ENCODE data around the gene PRCD. TPM values are rescaled to one million over a fixed set of nuclear protein-coding genes. Genes with fewer than 3 reads are reported as not detected.

The PRCD gene, protein sequence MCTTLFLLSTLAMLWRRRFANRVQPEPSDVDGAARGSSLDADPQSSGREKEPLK
- 1 to 10 TPM in 1 of 5 donors, under 1 TPM in 1, not detected in 3; 0.72 to 5.7 TPM for total RNA-seq
- 10 to 100 TPM in 1 of 3 donors, 1 to 10 TPM in 2; 3.6 to 12.2 (median 4.2) TPM for polyA plus RNA-seq
- long read RNA-seq, donor 1, partial matches to known transcripts = 15 of 21 reads
- long read RNA-seq, donor 1, other reads (novel, unspliced or antisense) = 6 of 21 reads
- long read RNA-seq, donor 2 = 0 reads
- long read RNA-seq, donor 3 = 0 reads
- long read RNA-seq, donor 4 = 0 reads
- long read RNA-seq, donor 5 = 0 reads
- long read RNA-seq, donor 6, partial matches to known transcripts = 30 of 30 reads
- long read RNA-seq, donor 6, other reads (novel, unspliced or antisense) = 0 of 30 reads
- long read RNA-seq, donor 7, partial matches to known transcripts = 0 of 12 reads
- long read RNA-seq, donor 7, other reads (novel, unspliced or antisense) = 11 of 12 reads
- long read RNA-seq, donor 8 = 0 reads
- long read RNA-seq, donor 9 = 0 reads
- long read RNA-seq, donor 10 = 0 reads

DNA sequence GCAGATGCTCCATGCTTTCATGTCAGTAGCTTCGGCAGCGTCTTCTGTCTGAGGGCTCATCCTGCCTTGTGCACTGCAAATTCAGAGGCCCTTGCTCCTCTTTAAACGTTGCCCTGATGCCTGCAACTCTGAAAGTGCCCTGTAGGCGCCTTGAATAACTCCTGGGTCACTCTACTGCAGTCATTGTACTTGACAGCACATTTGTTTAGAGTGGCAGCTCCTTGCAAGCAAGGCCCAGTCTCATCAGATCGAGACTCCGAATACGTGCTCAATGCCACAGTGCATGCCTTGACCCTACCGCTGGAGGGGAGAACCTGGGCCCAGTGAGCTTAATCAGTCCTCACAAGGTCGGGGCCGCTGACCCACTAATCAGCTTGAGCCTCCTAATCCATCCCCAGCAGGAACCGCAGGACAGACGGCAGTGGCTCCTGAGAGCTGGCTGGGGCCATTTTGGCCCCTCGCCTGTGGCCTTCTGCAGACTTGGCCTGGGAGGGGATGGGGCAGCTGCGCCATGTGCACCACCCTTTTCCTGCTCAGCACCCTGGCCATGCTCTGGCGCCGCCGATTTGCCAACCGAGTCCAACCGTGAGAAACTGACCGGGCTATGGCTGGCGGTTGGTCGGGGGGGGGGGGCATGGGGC, at the start of gene PRCD:
Gene PRCD, plus strand, starts transcription at position 414 of the 641 bp plus-strand sequence. Its CDS starts 98 bp downstream, at position 512.
- Histone ChIP-seq H3K4me1 (peaks cover 22 to 58% (median 51%) of the 10 kb centered on the region in 4 donors), H3K36me3 (no peaks in the 10 kb centered on the region), H3K4me3 (peak within 1 kb of the TSS; percentile 30 to 46 (median 40)), H3K27me3 (peaks cover 5 to 81% (median 27%) of the 10 kb centered on the region in 3 donors), H3K27ac (peak within 1 kb of the TSS; percentile 22 to 84 (median 49)), H3K9me3 (no peaks in the 10 kb centered on the region)
- DNase-seq = no peak
- WGBS, 5 donors = 75 to 80% (median 76%) methylated on average over 17 to 22 of the region's 22 CpGs
- TF ChIP-seq EP300 (IDR thresholded peaks at IDR 0.05) (no peak), POLR2A (IDR thresholded peaks at IDR 0.05) (no peak), CTCF (IDR thresholded peaks at IDR 0.05) (no peak), POLR2AphosphoS5 (IDR thresholded peaks at IDR 0.05) (no peak)
- intact Hi-C loops (cut with DNase I; ENCODE audit: low total_unique reads) = no loop called here

DNA sequence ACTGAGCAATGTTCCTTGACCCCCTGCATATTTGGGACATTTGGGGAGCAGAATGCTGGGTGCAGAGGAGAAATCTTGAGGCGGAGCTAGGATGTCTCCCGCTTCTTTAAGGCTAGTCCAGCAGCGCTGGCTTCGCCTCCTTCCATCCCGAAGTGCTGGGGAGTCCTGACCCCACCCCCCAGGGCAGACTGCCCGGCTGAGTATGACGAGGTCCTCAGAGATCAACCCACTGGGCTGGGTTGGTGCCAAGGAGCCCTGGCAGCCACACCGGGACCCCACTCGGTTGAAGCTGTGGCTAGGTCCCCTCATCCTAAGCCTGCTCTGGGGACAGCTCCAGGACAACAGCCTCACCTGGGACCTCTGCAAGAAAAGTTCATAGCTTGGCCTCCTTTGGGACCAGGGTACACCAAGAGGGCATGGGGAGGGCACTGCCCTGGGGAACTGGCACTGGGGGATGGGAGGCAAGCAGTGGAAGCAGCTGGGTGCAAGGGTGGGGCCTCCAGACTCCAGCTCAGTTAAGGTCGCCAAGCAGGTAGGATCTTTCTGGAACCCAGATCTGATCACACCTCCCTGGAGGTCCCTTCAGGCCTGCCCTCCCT, 49.6 kb upstream of the PRCD start:
- DNase-seq = no peak
- H3K36me3 ChIP-seq = peaks cover 0 to 8% (median 7%) of the 10 kb centered on the region in 4 donors
- H3K27ac ChIP-seq = peak overlapping the region in 3 of 5 donors; percentile 16 to 92 (median 85)
- H3K27me3 ChIP-seq = no peaks in the 10 kb centered on the region
- TF ChIP-seq POLR2AphosphoS5 (IDR thresholded peaks at IDR 0.05) (no peak), EP300 (IDR thresholded peaks at IDR 0.05) (no peak), POLR2A (IDR thresholded peaks at IDR 0.05) (no peak), CTCF (IDR thresholded peaks at IDR 0.05) (no peak)
- H3K4me1 ChIP-seq = peaks cover 20 to 63% (median 40%) of the 10 kb centered on the region in 4 donors
- H3K4me3 ChIP-seq = no peak overlapping the region
- intact Hi-C loops (cut with DNase I; ENCODE audit: low total_unique reads) = no loop called here
- WGBS, 5 donors = 62 to 69% (median 66%) methylated on average over 4 to 10 of the region's 10 CpGs
- H3K9me3 ChIP-seq = no peaks in the 10 kb centered on the region

GRCh38 chr17:76491271-76492122, 48.3 kb upstream of the PRCD start:
- intact Hi-C loops (cut with DNase I; ENCODE audit: low total_unique reads) = no loop called here

More at GRCh38 chr17:76491271-76492122, 48.3 kb upstream of the PRCD start:
- no peaks in the 10 kb centered on the region for H3K9me3 ChIP-seq
- H3K27ac ChIP-seq = peak overlapping the region in 4 of 5 donors; percentile 69 to 92 (median 80)
- H3K4me3 ChIP-seq = no peak overlapping the region
- WGBS, 5 donors = 73 to 84% (median 77%) methylated on average over 15 to 17 of the region's 17 CpGs
- peaks cover 20 to 68% (median 40%) of the 10 kb centered on the region in 4 donors for H3K4me1 ChIP-seq
- TF ChIP-seq POLR2AphosphoS5 (IDR thresholded peaks at IDR 0.05) (no peak), POLR2A (IDR thresholded peaks at IDR 0.05) (no peak), CTCF (IDR thresholded peaks at IDR 0.05) (no peak), EP300 (IDR thresholded peaks at IDR 0.05) (no peak)
- H3K27me3 ChIP-seq = no peaks in the 10 kb centered on the region
- DNase-seq = no peak
- peaks cover 0 to 8% (median 7%) of the 10 kb centered on the region in 4 donors for H3K36me3 ChIP-seq

Data from stomach (tissue), 19 donors.